GM12875 (cell line): ENCODE measurements around the gene LPA.
"Not testable (repeated sequence)": the region's sequence is repeated elsewhere in the genome, so short reads cannot be mapped to it uniquely, and the experiment has no call there.

Experiments
- H3K4me3 ChIP-seq: one replicate; pipeline ENCODE4 v1.5.1; 2011; ENCODE audit warnings: low read depth, low read length, control low read depth
- CTCF ChIP-seq: IDR thresholded peaks from 2 replicates; pipeline ENCODE4 v1.5.1; 2011; ENCODE audit warnings: low read depth, mild to moderate bottlenecking, control low read depth, inconsistent platforms, low read length, moderate library complexity, borderline replicate concordance; ENCODE audit not compliant: insufficient read depth

The LPA gene, protein sequence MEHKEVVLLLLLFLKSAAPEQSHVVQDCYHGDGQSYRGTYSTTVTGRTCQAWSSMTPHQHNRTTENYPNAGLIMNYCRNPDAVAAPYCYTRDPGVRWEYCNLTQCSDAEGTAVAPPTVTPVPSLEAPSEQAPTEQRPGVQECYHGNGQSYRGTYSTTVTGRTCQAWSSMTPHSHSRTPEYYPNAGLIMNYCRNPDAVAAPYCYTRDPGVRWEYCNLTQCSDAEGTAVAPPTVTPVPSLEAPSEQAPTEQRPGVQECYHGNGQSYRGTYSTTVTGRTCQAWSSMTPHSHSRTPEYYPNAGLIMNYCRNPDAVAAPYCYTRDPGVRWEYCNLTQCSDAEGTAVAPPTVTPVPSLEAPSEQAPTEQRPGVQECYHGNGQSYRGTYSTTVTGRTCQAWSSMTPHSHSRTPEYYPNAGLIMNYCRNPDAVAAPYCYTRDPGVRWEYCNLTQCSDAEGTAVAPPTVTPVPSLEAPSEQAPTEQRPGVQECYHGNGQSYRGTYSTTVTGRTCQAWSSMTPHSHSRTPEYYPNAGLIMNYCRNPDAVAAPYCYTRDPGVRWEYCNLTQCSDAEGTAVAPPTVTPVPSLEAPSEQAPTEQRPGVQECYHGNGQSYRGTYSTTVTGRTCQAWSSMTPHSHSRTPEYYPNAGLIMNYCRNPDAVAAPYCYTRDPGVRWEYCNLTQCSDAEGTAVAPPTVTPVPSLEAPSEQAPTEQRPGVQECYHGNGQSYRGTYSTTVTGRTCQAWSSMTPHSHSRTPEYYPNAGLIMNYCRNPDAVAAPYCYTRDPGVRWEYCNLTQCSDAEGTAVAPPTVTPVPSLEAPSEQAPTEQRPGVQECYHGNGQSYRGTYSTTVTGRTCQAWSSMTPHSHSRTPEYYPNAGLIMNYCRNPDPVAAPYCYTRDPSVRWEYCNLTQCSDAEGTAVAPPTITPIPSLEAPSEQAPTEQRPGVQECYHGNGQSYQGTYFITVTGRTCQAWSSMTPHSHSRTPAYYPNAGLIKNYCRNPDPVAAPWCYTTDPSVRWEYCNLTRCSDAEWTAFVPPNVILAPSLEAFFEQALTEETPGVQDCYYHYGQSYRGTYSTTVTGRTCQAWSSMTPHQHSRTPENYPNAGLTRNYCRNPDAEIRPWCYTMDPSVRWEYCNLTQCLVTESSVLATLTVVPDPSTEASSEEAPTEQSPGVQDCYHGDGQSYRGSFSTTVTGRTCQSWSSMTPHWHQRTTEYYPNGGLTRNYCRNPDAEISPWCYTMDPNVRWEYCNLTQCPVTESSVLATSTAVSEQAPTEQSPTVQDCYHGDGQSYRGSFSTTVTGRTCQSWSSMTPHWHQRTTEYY (N-terminal part only)

GRCh38 chr6:160664198-160664597 lies at the start of gene LPA:
Gene LPA (minus strand): TSS chr6:160664275. CDS start chr6:160664214, 61 bp downstream.
- H3K4me3 ChIP-seq = not testable (repeated sequence)

DNA sequence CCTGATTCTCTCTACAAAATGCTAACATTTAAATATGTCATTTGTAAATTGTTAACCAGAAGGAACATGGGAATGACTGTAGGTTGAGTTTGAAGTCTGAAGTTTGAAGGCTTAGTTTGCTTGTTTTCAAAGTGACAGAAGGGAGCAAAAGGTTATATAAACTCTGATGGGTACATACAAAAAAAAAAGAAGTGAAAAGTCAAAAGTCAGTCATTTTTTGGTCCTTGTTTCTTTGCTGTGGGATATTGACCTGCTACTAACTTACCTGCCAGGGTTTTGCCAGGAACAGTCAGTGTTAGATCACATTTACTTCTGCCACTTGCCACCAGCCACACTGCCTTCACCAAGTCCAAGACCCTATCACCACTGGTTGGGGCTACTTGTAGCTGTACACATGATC lies 44.9 kb upstream of the LPA start:
- not testable (repeated sequence) for H3K4me3 ChIP-seq

DNA sequence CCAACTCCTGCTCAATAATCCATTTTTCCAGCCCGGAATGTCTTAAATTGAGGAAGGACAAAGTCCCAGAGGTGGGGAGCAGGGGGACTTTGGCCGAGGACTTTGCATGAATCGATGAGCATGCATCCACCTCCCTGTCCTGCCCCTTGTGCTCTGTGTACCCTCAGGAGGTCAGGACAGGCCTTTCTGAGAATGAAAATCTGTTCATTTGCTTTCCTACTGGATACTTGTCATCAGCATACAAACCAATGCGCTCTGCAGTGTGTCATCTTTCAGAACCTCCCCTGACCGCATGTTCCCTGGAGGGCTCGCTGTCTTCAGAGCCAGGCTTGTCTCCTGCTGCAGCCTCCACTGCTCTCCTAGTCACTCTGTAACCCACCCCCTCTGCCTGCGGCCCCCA lies 40.6 kb upstream of the LPA start:
- not testable (repeated sequence) for H3K4me3 ChIP-seq

DNA sequence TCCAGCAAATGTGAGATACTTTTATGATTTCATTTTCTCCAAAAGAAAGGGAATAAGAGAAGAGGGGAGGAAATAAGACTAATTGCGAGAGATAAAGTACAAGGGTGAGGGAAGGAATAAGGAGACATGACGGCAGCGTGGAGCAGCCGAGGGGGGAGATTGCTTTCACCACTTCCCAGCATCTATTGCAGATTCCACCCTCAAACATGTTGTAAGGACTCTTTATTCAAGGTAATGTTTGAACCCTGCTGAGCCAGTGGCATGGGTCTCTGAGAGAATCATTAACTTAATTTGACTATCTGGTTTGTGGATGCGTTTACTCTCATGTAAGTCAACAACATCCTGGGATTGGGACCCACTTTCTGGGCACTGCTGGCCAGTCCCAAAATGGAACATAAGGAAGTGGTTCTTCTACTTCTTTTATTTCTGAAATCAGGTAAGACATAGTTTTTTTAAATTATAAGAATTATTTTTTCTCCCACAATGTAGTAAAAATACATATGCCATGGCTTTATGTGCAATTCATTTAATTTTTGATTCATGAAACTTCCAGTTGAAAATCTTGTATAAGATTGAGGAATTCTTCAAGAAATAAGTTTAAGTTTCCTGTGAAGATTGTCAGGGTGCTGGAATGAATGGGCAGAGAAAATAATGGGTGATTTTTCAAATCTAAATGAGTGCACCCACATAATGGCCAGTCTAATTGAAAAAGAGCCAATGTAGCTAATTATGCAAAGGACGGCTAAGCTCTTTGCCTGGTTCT lies 38.0 kb upstream of the LPA start, which contains the start of gene PLG:
Gene PLG, plus strand, starts transcription at position 327 of the 763 bp plus-strand sequence. Its CDS starts 61 bp downstream, at position 388.
- H3K4me3 ChIP-seq = not testable (repeated sequence)

- no peak overlapping the region for H3K4me3 ChIP-seq
These were observed 33.8 kb upstream of the LPA start for GRCh38 chr6:160697826-160698225.

GRCh38 chr6:160696884-160697283 lies 32.8 kb upstream of the LPA start:
- not testable (repeated sequence) for H3K4me3 ChIP-seq

More at GRCh38 chr6:160697826-160698225, 33.8 kb upstream of the LPA start:
- no peak for TF ChIP-seq CTCF

GRCh38 chr6:160695622-160696021 lies 31.5 kb upstream of the LPA start:
- H3K4me3 ChIP-seq = not testable (repeated sequence)

- not testable (repeated sequence) for H3K4me3 ChIP-seq
These were observed 30.9 kb upstream of the LPA start for GRCh38 chr6:160695025-160695424.

- TF ChIP-seq CTCF = 0 out of 2 replicates have a peak, but pooled peaks have one; percentile 23
- no peak overlapping the region for H3K4me3 ChIP-seq
These were observed 28.4 kb upstream of the LPA start for GRCh38 chr6:160692369-160692959.

- no peak for TF ChIP-seq CTCF
- H3K4me3 ChIP-seq = no peak overlapping the region
These were observed 27.5 kb upstream of the LPA start for GRCh38 chr6:160691617-160692016.
